ENCODE results near the gene DSPP.

DSPP gene

GRCh38 chr4:87579478-87579877 is 28.9 kb upstream of the DSPP start:
- no peaks in the 10 kb centered on the region for H3K4me1 ChIP-seq (ENCODE audit: control insufficient read depth, insufficient read depth, low read length)
- no peak overlapping the region for H3K4me3 ChIP-seq (ENCODE audit: low read length in 2 of 2)
- H3K36me3 ChIP-seq (ENCODE audit: control insufficient read depth in 2 of 2, insufficient read depth in 2 of 2, low read length in 2 of 2) = no peaks in the 10 kb centered on the region
- H3K9me3 ChIP-seq (ENCODE audit: control insufficient read depth in 2 of 2, low read length in 2 of 2) = no peaks in the 10 kb centered on the region
- no peak overlapping the region for H3K27ac ChIP-seq (ENCODE audit: low read length)
- no peak overlapping the region for H3K9ac ChIP-seq (ENCODE audit: low read length in 2 of 2)
- H3K27me3 ChIP-seq (ENCODE audit: control insufficient read depth in 1 of 2, insufficient read depth in 2 of 2, low read length in 2 of 2) = no peaks in the 10 kb centered on the region

DNA sequence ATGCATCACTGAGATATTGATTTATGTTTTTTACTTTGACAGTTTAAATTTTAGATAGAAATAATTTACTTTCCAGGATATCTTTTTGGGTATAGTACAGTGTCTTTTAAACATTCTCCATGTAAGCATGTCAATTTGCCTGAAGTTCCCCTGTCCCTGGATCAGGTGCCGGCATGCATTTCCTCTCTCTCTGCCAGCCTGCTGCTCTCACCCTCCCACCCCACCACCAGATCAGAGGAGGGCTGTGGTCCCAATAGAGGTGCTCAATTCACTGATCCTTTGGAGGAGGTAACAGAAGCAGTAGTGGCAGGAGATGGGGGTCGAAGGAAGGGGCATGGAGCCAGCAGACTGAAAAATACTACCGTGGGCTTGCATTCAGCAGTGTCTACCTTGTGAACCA is 28.3 kb upstream of the DSPP start:
- no peak overlapping the region for H3K27ac ChIP-seq (ENCODE audit: low read length)
- H3K27me3 ChIP-seq (ENCODE audit: control insufficient read depth in 1 of 2, insufficient read depth in 2 of 2, low read length in 2 of 2) = no peaks in the 10 kb centered on the region
- no peak overlapping the region for H3K9ac ChIP-seq (ENCODE audit: low read length in 2 of 2)
- no peaks in the 10 kb centered on the region for H3K36me3 ChIP-seq (ENCODE audit: control insufficient read depth in 2 of 2, insufficient read depth in 2 of 2, low read length in 2 of 2)
- H3K4me1 ChIP-seq (ENCODE audit: control insufficient read depth, insufficient read depth, low read length) = no peaks in the 10 kb centered on the region
- H3K9me3 ChIP-seq (ENCODE audit: control insufficient read depth in 2 of 2, low read length in 2 of 2) = no peaks in the 10 kb centered on the region
- H3K4me3 ChIP-seq (ENCODE audit: low read length in 2 of 2) = no peak overlapping the region

DNA sequence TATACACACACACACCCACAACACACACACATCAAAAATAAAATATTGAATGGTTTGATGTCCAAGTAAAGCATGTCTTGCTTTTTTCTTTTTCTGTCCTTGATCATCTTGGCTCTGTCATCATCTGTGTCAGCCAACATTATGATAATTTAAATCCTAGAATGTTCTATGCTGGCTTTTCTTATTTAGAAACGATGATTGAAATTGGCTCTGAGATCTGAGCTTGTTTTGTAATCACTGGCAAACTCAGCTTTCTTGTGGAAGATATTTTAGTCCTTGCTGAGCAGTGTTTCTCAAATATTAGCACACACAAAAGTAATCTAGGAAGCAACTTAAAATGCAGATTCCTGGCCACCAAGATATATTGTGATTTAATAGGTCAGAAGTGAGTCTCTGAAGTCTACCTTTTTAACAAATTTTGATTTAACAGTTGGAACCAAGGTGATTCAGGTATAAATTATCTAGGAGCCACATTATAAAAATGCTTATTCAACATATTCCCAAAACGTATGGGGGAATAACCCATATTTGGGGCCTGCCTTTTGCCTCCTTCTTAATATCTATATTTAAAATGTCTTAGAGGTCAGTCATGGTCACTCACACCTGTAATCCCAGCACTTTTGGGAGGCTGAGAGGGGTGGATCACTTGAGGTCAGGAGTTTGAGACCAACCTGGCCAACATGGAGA is 24.0 kb upstream of the DSPP start:
- Histone ChIP-seq H3K4me1 (ENCODE audit: control insufficient read depth, insufficient read depth, low read length) (no peaks in the 10 kb centered on the region), H3K9ac (ENCODE audit: low read length in 2 of 2) (no peak overlapping the region), H3K27me3 (ENCODE audit: control insufficient read depth in 1 of 2, insufficient read depth in 2 of 2, low read length in 2 of 2) (no peaks in the 10 kb centered on the region), H3K9me3 (ENCODE audit: control insufficient read depth in 2 of 2, low read length in 2 of 2) (no peaks in the 10 kb centered on the region), H3K27ac (ENCODE audit: low read length) (no peak overlapping the region), H3K36me3 (ENCODE audit: control insufficient read depth in 2 of 2, insufficient read depth in 2 of 2, low read length in 2 of 2) (no peaks in the 10 kb centered on the region), H3K4me3 (ENCODE audit: low read length in 2 of 2) (no peak overlapping the region)

- Histone ChIP-seq H3K36me3 (ENCODE audit: control insufficient read depth in 2 of 2, insufficient read depth in 2 of 2, low read length in 2 of 2) (no peaks in the 10 kb centered on the region), H3K27ac (ENCODE audit: low read length) (no peak overlapping the region), H3K4me1 (ENCODE audit: control insufficient read depth, insufficient read depth, low read length) (no peaks in the 10 kb centered on the region), H3K27me3 (ENCODE audit: control insufficient read depth in 1 of 2, insufficient read depth in 2 of 2, low read length in 2 of 2) (no peaks in the 10 kb centered on the region), H3K9me3 (ENCODE audit: control insufficient read depth in 2 of 2, low read length in 2 of 2) (no peaks in the 10 kb centered on the region), H3K9ac (ENCODE audit: low read length in 2 of 2) (no peak overlapping the region), H3K4me3 (ENCODE audit: low read length in 2 of 2) (no peak overlapping the region)
These were observed 18.8 kb upstream of the DSPP start for GRCh38 chr4:87589531-87589930.

- Histone ChIP-seq H3K36me3 (ENCODE audit: control insufficient read depth in 2 of 2, insufficient read depth in 2 of 2, low read length in 2 of 2) (no peaks in the 10 kb centered on the region), H3K27ac (ENCODE audit: low read length) (no peak overlapping the region), H3K9ac (ENCODE audit: low read length in 2 of 2) (no peak overlapping the region), H3K4me1 (ENCODE audit: control insufficient read depth, insufficient read depth, low read length) (no peaks in the 10 kb centered on the region), H3K27me3 (ENCODE audit: control insufficient read depth in 1 of 2, insufficient read depth in 2 of 2, low read length in 2 of 2) (no peaks in the 10 kb centered on the region), H3K9me3 (ENCODE audit: control insufficient read depth in 2 of 2, low read length in 2 of 2) (no peaks in the 10 kb centered on the region), H3K4me3 (ENCODE audit: low read length in 2 of 2) (no peak overlapping the region)
These were observed 16.2 kb upstream of the DSPP start for GRCh38 chr4:87592124-87592523.

- H3K9me3 ChIP-seq (ENCODE audit: control insufficient read depth in 2 of 2, low read length in 2 of 2) = no peaks in the 10 kb centered on the region
These were observed 7.0 kb upstream of the DSPP start for GRCh38 chr4:87601361-87601760.

GRCh38 chr4:87614292-87614890 is 6.1 kb downstream of the DSPP start:
- Histone ChIP-seq H3K9ac (ENCODE audit: low read length in 2 of 2) (no peak overlapping the region), H3K9me3 (ENCODE audit: control insufficient read depth in 2 of 2, low read length in 2 of 2) (no peaks in the 10 kb centered on the region), H3K4me3 (ENCODE audit: low read length in 2 of 2) (no peak overlapping the region), H3K27me3 (ENCODE audit: control insufficient read depth in 1 of 2, insufficient read depth in 2 of 2, low read length in 2 of 2) (no peaks in the 10 kb centered on the region), H3K4me1 (ENCODE audit: control insufficient read depth, insufficient read depth, low read length) (no peaks in the 10 kb centered on the region), H3K27ac (ENCODE audit: low read length) (no peak overlapping the region), H3K36me3 (ENCODE audit: control insufficient read depth in 2 of 2, insufficient read depth in 2 of 2, low read length in 2 of 2) (no peaks in the 10 kb centered on the region)

More at GRCh38 chr4:87601361-87601760, 7.0 kb upstream of the DSPP start:
- Histone ChIP-seq H3K36me3 (ENCODE audit: control insufficient read depth in 2 of 2, insufficient read depth in 2 of 2, low read length in 2 of 2) (no peaks in the 10 kb centered on the region), H3K9ac (ENCODE audit: low read length in 2 of 2) (no peak overlapping the region), H3K27me3 (ENCODE audit: control insufficient read depth in 1 of 2, insufficient read depth in 2 of 2, low read length in 2 of 2) (no peaks in the 10 kb centered on the region), H3K4me3 (ENCODE audit: low read length in 2 of 2) (no peak overlapping the region), H3K4me1 (ENCODE audit: control insufficient read depth, insufficient read depth, low read length) (no peaks in the 10 kb centered on the region), H3K27ac (ENCODE audit: low read length) (no peak overlapping the region)

GRCh38 chr4:87616268-87616667 is 7.9 kb downstream of the DSPP start:
- H3K9me3 ChIP-seq (ENCODE audit: control insufficient read depth in 2 of 2, low read length in 2 of 2) = no peaks in the 10 kb centered on the region
- no peaks in the 10 kb centered on the region for H3K4me1 ChIP-seq (ENCODE audit: control insufficient read depth, insufficient read depth, low read length)
- no peak overlapping the region for H3K9ac ChIP-seq (ENCODE audit: low read length in 2 of 2)
- H3K27me3 ChIP-seq (ENCODE audit: control insufficient read depth in 1 of 2, insufficient read depth in 2 of 2, low read length in 2 of 2) = no peaks in the 10 kb centered on the region
- no peaks in the 10 kb centered on the region for H3K36me3 ChIP-seq (ENCODE audit: control insufficient read depth in 2 of 2, insufficient read depth in 2 of 2, low read length in 2 of 2)
- no peak overlapping the region for H3K27ac ChIP-seq (ENCODE audit: low read length)
- no peak overlapping the region for H3K4me3 ChIP-seq (ENCODE audit: low read length in 2 of 2)

DNA sequence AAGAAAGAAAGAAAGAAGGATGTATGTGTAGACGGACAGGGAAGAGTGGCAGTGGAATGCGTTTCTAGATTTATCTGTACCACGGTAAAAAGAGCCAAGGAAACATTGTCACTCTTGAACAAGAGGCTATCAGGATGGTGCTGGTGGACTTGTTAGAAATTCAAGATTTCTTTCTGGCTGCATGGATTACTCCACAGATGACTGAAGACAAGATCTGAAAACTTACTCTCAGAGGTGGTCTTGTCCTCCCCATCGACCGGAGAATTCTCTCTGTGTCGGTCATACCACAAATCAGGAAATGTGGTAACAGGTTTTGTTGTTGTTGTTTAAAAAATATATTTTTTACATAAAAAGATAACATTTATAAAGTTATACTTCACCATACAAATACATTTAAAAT is 11.8 kb downstream of the DSPP start:
- no peak overlapping the region for H3K4me3 ChIP-seq (ENCODE audit: low read length in 2 of 2)
- peak overlapping the region in 1 of 2 donors; percentile 25 for H3K9ac ChIP-seq (ENCODE audit: low read length in 2 of 2)
- no peak overlapping the region for H3K27ac ChIP-seq (ENCODE audit: low read length)
- H3K4me1 ChIP-seq (ENCODE audit: control insufficient read depth, insufficient read depth, low read length) = no peaks in the 10 kb centered on the region
- no peaks in the 10 kb centered on the region for H3K27me3 ChIP-seq (ENCODE audit: control insufficient read depth in 1 of 2, insufficient read depth in 2 of 2, low read length in 2 of 2)
- no peaks in the 10 kb centered on the region for H3K9me3 ChIP-seq (ENCODE audit: control insufficient read depth in 2 of 2, low read length in 2 of 2)
- no peaks in the 10 kb centered on the region for H3K36me3 ChIP-seq (ENCODE audit: control insufficient read depth in 2 of 2, insufficient read depth in 2 of 2, low read length in 2 of 2)

GRCh38 chr4:87620491-87620890 is 12.2 kb downstream of the DSPP start:
- no peak overlapping the region for H3K9ac ChIP-seq (ENCODE audit: low read length in 2 of 2)
- H3K4me3 ChIP-seq (ENCODE audit: low read length in 2 of 2) = no peak overlapping the region
- H3K4me1 ChIP-seq (ENCODE audit: control insufficient read depth, insufficient read depth, low read length) = no peaks in the 10 kb centered on the region
- H3K27ac ChIP-seq (ENCODE audit: low read length) = no peak overlapping the region
- no peaks in the 10 kb centered on the region for H3K9me3 ChIP-seq (ENCODE audit: control insufficient read depth in 2 of 2, low read length in 2 of 2)
- H3K27me3 ChIP-seq (ENCODE audit: control insufficient read depth in 1 of 2, insufficient read depth in 2 of 2, low read length in 2 of 2) = no peaks in the 10 kb centered on the region
- no peaks in the 10 kb centered on the region for H3K36me3 ChIP-seq (ENCODE audit: control insufficient read depth in 2 of 2, insufficient read depth in 2 of 2, low read length in 2 of 2)

- Histone ChIP-seq H3K4me3 (ENCODE audit: low read length in 2 of 2) (no peak overlapping the region), H3K27ac (ENCODE audit: low read length) (no peak overlapping the region)
These were observed 14.0 kb downstream of the DSPP start for GRCh38 chr4:87622303-87622702.

More at GRCh38 chr4:87622303-87622702, 14.0 kb downstream of the DSPP start:
- no peaks in the 10 kb centered on the region for H3K36me3 ChIP-seq (ENCODE audit: control insufficient read depth in 2 of 2, insufficient read depth in 2 of 2, low read length in 2 of 2)
- no peaks in the 10 kb centered on the region for H3K27me3 ChIP-seq (ENCODE audit: control insufficient read depth in 1 of 2, insufficient read depth in 2 of 2, low read length in 2 of 2)
- H3K9ac ChIP-seq (ENCODE audit: low read length in 2 of 2) = no peak overlapping the region
- no peaks in the 10 kb centered on the region for H3K4me1 ChIP-seq (ENCODE audit: control insufficient read depth, insufficient read depth, low read length)
- no peaks in the 10 kb centered on the region for H3K9me3 ChIP-seq (ENCODE audit: control insufficient read depth in 2 of 2, low read length in 2 of 2)

All from stomach smooth muscle (tissue), 2 donors.